ENCODE measurements around the gene TMEM50B.

TMEM50B gene

GRCh38 chr21:33444499-33444898, 35.3 kb downstream of the TMEM50B start:
- Histone ChIP-seq H3K36me3 (ENCODE audit: control insufficient read depth, insufficient read depth, low read length) (no peaks in the 10 kb centered on the region; the same call in 1 of the 2 replicates), H3K27me3 (replicated peaks; ENCODE audit: control insufficient read depth, insufficient read depth, low read length) (no peaks in the 10 kb centered on the region), H3K4me3 (replicated peaks; ENCODE audit: low read depth, low read length) (no peak overlapping the region)
- TF ChIP-seq CTCF (IDR thresholded peaks at IDR 0.05; ENCODE audit: insufficient read depth, low read length, poor library complexity, severe bottlenecking) = no peak
- DNase-seq (ENCODE audit: extremely low read depth, insufficient read length) = no peak

GRCh38 chr21:33443194-33443593, 36.6 kb downstream of the TMEM50B start:
- no peak for DNase-seq (ENCODE audit: extremely low read depth, insufficient read length)
- H3K36me3 ChIP-seq (ENCODE audit: control insufficient read depth, insufficient read depth, low read length) = peaks cover 1% of the 10 kb centered on the region
- no peak for TF ChIP-seq CTCF (IDR thresholded peaks at IDR 0.05; ENCODE audit: insufficient read depth, low read length, poor library complexity, severe bottlenecking)
- H3K4me3 ChIP-seq (replicated peaks; ENCODE audit: low read depth, low read length) = no peak overlapping the region
- no peaks in the 10 kb centered on the region for H3K27me3 ChIP-seq (replicated peaks; ENCODE audit: control insufficient read depth, insufficient read depth, low read length)

- peak; percentile 82 for DNase-seq (ENCODE audit: extremely low read depth, insufficient read length)
- no peak for TF ChIP-seq CTCF (IDR thresholded peaks at IDR 0.05; ENCODE audit: insufficient read depth, low read length, poor library complexity, severe bottlenecking)
- Histone ChIP-seq H3K4me3 (replicated peaks; ENCODE audit: low read depth, low read length) (no peak overlapping the region), H3K36me3 (ENCODE audit: control insufficient read depth, insufficient read depth, low read length) (peaks cover 9% of the 10 kb centered on the region), H3K27me3 (replicated peaks; ENCODE audit: control insufficient read depth, insufficient read depth, low read length) (no peaks in the 10 kb centered on the region)
Measured at GRCh38 chr21:33441489-33442477, 38.0 kb downstream of the TMEM50B start.

GRCh38 chr21:33437140-33437539, 42.6 kb downstream of the TMEM50B start:
- peaks cover 23% of the 10 kb centered on the region for H3K36me3 ChIP-seq (ENCODE audit: control insufficient read depth, insufficient read depth, low read length)
- no peak for DNase-seq (ENCODE audit: extremely low read depth, insufficient read length)
- H3K27me3 ChIP-seq (replicated peaks; ENCODE audit: control insufficient read depth, insufficient read depth, low read length) = no peaks in the 10 kb centered on the region
- no peak overlapping the region for H3K4me3 ChIP-seq (replicated peaks; ENCODE audit: low read depth, low read length)
- no peak for TF ChIP-seq CTCF (IDR thresholded peaks at IDR 0.05; ENCODE audit: insufficient read depth, low read length, poor library complexity, severe bottlenecking)

- H3K27me3 ChIP-seq (replicated peaks; ENCODE audit: control insufficient read depth, insufficient read depth, low read length) = no peaks in the 10 kb centered on the region
- TF ChIP-seq CTCF (IDR thresholded peaks at IDR 0.05; ENCODE audit: insufficient read depth, low read length, poor library complexity, severe bottlenecking) = no peak
- H3K36me3 ChIP-seq (ENCODE audit: control insufficient read depth, insufficient read depth, low read length) = peaks cover 26% of the 10 kb centered on the region
- no peak overlapping the region for H3K4me3 ChIP-seq (replicated peaks; ENCODE audit: low read depth, low read length)
- DNase-seq (ENCODE audit: extremely low read depth, insufficient read length) = peak; percentile 77
Measured at GRCh38 chr21:33434770-33435360, 44.9 kb downstream of the TMEM50B start.

Data from GM06990 (cell line).